ENCODE measurements around the gene REEP6.

The REEP6 gene

DNA sequence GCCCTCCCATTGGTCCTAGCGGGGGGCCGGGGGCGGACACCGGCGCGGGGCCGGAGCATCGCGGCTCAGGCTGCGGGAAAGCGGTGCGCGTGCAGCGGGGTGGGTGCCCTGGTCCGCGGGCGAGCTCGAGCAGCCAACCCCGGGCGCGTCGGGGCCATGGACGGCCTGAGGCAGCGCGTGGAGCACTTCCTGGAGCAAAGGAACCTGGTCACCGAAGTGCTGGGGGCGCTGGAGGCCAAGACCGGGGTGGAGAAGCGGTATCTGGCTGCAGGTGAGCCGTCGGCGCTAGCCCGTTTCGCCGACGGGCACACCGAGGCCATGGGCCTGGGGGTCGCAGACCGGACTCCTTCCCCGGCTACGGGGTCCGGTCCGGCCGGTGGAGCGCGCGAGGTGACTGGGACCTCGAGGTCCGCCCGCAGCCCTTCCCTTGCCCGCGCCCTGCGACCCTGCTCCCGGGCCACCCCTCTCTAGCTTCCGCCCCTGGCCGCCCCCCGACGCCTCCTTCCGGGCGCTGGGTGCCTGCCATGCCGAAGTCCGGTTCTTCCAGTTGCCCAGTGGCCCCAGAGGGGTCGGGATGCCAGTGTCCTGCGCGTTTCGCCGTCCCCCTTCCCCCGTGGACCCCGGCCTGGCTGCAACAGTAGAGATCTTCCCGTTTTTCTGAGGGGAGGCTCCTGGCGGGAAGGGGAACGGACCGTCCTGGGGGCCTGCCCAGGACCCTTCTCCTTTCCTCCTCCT lies at the start of gene REEP6:
Gene REEP6 (plus strand): TSS at position 68 of the 735 bp plus-strand sequence. CDS start 89 bp downstream, at position 157.
- H3K36me3 Mint-ChIP-seq (ENCODE audit: low read depth), result no peaks in the 10 kb centered on the region
- DNase-seq (no peak), ATAC-seq (no peak)
- H3K4me1 Mint-ChIP-seq, result peaks cover 12% of the 10 kb centered on the region
- peak within 1 kb of the TSS; percentile 84 for H3K4me3 Mint-ChIP-seq
- no peaks in the 10 kb centered on the region for H3K9me3 Mint-ChIP-seq
- peaks cover 6% of the 10 kb centered on the region for H3K27me3 Mint-ChIP-seq
- H3K27ac Mint-ChIP-seq, result peak within 1 kb of the TSS; percentile 94

DNA sequence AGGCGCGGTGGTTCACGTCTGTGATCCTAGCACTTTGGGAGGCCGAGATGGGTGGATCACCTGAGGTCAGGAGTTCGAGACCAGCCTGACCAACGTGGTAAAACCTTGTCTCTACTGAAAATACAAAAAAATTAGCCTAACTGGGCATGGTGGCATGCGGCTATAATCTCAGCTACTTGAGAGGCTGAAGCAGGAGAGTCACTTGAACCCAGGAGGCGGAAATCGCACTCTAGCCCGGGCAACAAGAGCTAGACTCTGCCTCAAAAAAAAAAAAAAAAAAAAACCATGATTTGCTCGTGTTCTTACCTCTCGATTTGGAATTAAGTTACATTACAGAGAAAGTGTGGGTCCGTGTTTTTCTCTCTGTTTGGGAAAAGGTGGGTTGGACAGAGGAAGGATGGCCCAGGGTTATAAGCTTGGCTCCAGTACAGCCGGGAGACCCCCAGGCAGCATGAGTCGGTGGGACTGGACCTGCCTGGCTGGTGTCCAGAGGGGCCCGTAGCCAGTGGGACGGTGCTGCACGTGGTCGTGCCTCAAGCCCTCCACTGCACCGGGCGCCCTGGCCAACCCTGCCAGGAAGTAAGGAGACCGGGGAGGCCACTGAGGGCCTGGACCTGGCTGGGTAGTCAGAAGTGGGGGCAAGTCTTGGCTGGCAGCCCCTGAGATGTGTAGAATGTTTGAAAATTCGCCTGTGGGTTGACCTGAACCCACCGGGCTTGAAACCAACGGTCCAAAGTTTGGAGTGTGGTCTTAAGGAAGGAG lies 49.1 kb upstream of the REEP6 start:
- H3K36me3 Mint-ChIP-seq (ENCODE audit: low read depth), result peaks cover 44% of the 10 kb centered on the region
- H3K27ac Mint-ChIP-seq, result peak overlapping the region; percentile 65
- ATAC-seq, result no peak
- peaks cover 3% of the 10 kb centered on the region for H3K27me3 Mint-ChIP-seq
- peaks cover 47% of the 10 kb centered on the region for H3K4me1 Mint-ChIP-seq
- peak overlapping the region; percentile 94 for H3K4me3 Mint-ChIP-seq
- no peak for DNase-seq
- no peaks in the 10 kb centered on the region for H3K9me3 Mint-ChIP-seq

DNA sequence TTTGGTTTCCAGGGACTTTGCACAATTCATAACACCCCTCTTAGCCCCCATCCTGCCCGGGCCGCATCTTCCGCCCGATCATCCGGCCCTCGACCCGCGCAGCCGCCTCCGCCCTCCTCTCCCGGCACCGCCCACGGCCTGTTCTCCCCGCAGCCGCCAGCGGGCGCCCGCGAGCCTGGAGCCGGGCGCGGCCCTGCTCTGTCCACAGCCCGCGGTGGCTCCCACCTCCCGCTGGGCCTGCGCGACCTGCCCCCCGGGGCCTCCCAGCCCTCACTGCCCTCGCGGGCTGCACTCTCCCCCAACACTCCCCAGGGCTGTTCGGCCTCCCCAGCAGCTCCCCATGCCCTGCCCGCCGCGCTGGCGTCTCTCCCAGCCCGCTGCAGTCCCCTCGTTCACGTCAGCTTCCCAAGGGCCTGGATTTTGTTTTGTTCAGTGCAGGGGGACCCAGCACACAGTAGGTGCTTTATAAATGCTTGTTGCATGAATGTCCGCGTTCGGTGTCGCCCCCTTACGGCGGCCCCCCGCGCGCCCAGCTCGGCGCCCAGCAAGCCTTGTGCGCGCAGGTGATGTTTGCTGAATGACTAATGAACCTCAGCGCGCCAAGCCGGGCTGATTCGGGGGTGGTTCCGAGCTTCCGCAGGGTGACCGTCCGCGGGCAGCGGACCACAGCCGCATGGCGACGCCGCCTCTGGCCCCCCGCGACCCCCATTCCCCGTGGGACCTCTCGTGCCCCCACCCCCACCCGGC lies 45.6 kb upstream of the REEP6 start:
- ATAC-seq (peak; percentile 75), DNase-seq (peak; percentile 87)
- Mint-ChIP-seq H3K36me3 (ENCODE audit: low read depth) (peaks cover 26% of the 10 kb centered on the region), H3K27me3 (peaks cover 28% of the 10 kb centered on the region), H3K9me3 (no peaks in the 10 kb centered on the region), H3K4me3 (peak overlapping the region; percentile 58), H3K4me1 (peaks cover 25% of the 10 kb centered on the region), H3K27ac (no peak overlapping the region)

DNA sequence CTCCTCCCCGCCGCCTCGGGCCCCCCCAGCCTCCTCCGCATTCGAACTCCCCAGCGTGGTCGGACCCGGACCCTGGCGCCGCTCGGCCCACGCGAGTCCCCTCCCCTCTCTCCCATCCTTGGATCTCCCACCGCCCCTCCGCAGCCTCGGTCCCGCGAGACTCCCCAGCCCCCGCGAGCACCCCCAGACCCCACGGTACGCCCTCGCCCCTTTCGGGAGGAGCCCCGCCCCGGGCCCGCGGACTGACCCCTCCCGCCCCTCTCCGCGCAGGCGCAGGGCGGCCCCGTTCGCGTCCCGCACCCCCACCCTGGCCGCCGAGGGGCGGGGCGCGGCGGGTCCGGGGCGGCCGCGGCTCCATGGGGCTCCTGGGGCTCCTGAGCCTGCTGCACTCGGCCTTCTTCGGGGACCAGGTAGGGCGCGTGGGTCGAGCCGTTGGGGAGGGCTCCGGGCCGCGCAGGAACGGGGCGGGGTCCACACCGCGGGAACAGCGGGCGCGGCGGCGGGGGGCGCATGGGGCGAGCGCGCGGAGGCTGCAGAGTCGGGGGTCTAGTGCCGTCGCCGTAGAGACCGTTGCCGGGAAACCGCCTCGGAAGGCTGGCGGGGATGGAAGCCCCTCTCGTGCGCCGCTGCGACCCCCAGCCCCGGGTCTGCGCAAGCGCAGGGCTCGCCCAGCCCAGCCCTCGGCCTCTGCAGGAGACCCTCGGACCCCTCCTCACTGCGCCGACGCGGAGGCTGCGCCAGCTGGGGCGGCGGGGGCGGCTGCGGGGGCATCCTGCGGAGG lies 44.9 kb upstream of the REEP6 start:
- H3K27me3 Mint-ChIP-seq, result peaks cover 36% of the 10 kb centered on the region

DNA sequence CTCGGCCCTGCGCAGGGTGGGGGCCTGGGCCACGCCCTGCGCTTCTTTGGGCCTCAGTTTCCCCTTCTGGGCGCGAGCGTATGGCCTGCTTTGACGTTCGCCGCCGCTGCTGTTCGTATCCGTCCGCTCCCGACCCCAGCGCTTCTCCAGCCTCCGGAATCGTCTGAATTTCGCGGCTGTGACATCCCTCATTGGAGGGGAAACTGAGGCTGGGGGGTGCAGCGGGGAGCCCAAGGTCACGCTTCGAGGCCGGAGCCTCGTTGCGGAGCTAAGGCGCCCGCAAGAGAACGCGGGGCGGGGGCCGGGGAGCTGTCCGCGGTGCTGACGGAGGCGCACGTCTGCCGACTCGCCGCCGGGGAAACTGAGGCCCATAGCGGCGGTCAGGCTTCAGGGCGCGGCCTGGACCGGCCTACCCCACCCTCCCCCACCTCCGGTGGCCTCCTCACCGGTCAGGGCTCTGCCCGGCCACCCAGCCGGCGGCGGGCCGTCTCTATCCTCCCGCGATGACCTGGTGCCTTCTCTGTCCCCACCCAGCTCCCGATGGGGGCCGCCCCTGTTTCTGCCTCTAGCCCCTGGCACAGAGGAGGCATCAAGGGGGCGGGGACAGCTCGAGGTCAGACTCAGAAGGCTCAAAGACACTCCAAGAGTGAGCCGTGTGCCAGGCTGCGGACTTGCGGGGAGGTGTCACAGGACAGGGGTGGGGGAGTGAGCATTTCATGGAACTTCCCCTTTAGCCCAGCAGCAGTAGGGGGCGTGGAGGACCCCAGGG lies 44.1 kb upstream of the REEP6 start:
- Mint-ChIP-seq H3K4me3 (no peak overlapping the region), H3K4me1 (peaks cover 13% of the 10 kb centered on the region), H3K27ac (no peak overlapping the region), H3K27me3 (peaks cover 38% of the 10 kb centered on the region), H3K9me3 (no peaks in the 10 kb centered on the region), H3K36me3 (ENCODE audit: low read depth) (peaks cover 10% of the 10 kb centered on the region)
- DNase-seq, result no peak
- no peak for ATAC-seq

More for the DNA sequence above, 44.9 kb upstream of the REEP6 start:
- H3K36me3 Mint-ChIP-seq (ENCODE audit: low read depth), result peaks cover 18% of the 10 kb centered on the region
- no peak for DNase-seq
- H3K4me3 Mint-ChIP-seq, result no peak overlapping the region
- H3K27ac Mint-ChIP-seq, result no peak overlapping the region
- H3K9me3 Mint-ChIP-seq, result no peaks in the 10 kb centered on the region
- no peak for ATAC-seq
- H3K4me1 Mint-ChIP-seq, result peaks cover 20% of the 10 kb centered on the region

DNA sequence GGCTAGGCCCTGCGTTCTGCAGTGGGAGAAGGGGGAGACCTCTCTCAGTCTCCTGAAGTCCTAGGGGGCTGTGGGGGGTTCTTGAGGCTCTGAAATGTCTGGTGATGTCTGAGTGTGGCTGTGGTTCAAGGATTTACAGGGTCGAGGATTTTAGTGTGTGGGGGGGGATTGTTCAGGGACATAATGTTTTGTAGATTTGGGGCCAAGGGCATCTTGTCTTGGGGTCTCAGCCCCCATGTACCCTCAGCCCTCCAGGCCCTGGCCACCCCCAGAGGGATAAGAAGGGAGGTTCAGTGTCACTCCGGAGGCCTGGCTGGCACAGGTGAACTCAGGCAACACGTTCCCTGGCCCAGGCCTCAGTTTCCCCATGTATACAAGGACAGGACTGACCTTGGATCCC lies 43.5 kb upstream of the REEP6 start:
- H3K27me3 Mint-ChIP-seq, result peaks cover 41% of the 10 kb centered on the region
- DNase-seq (no peak), ATAC-seq (no peak)
- no peaks in the 10 kb centered on the region for H3K9me3 Mint-ChIP-seq
- H3K27ac Mint-ChIP-seq, result no peak overlapping the region
- H3K4me3 Mint-ChIP-seq, result no peak overlapping the region
- peaks cover 4% of the 10 kb centered on the region for H3K36me3 Mint-ChIP-seq (ENCODE audit: low read depth)
- peaks cover 10% of the 10 kb centered on the region for H3K4me1 Mint-ChIP-seq

DNA sequence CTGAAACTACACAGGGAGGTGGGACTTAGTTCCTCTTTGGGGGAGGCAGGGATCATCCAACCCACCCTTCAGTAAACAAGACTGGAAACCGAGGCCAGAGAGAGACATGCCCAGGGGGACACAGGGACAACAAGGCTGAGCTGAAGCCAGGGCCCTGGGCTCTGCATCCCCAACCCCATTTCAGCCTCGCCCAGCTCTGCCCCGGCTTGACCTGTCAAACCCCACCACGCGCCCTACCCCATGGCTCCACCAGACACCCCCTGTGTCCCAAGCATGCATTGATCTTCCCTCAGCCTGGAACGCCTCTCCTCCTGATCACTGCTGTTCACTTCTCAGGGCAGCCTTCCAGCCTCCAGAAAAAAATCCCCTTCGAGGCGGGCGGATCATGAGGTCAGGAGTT lies 43.0 kb upstream of the REEP6 start:
- DNase-seq, result no peak
- no peaks in the 10 kb centered on the region for H3K9me3 Mint-ChIP-seq
- H3K36me3 Mint-ChIP-seq (ENCODE audit: low read depth), result no peaks in the 10 kb centered on the region
- no peak overlapping the region for H3K4me3 Mint-ChIP-seq
- no peak overlapping the region for H3K27ac Mint-ChIP-seq
- ATAC-seq, result no peak
- H3K27me3 Mint-ChIP-seq, result peaks cover 44% of the 10 kb centered on the region
- peaks cover 10% of the 10 kb centered on the region for H3K4me1 Mint-ChIP-seq

DNA sequence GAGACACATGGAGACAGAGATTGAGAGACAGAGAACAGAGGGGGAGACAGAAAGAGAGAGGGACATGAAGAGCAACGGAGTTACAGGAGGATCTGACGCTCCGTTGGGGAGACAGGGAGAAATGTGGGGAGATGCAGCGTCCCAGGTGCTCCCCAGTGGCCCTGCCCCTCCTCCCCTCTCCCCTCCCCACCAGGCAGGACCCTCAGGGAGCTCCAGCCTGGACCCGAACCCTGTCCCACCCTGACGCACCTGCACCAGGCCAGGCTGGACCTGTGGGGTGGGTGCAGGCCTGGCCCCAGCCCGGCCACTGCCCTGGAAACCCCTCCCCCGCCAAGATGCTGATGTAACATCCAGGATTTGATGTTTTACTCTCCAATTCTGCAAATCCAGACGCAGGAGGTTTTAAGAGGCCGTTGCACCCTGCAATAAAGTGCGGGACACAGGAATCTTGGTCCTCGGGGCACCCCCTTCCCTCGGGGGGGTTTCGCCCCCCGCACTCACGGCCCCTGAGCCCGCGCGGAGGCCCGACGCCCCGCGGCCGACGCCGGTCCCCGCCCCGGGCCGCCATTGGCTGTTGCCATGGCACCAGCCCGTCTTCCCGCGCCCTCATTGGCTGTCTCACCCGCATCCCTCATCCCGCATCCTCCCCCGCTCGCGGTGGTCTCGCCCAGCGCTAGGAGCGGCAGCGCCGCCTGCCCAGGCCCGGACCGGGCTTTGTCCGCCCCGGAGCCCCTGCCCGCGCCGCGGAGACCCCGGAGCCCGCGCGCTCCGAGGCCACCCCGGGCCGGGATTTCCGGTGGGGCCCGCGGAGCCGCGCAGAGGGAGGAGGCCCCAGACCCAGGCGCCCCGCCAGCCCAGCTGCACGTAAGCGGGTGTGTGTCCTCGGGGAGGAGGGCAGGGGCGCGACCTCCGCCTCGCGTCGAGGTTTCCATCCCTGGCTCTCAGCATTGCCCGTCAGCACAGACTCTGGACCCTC lies 41.2 kb upstream of the REEP6 start, which contains the start of gene APC2:
Gene APC2 (plus strand): TSS at position 655 of the 976 bp plus-strand sequence. CDS start 2,881 bp downstream, outside the sequence.
- DNase-seq (peak; percentile 38), ATAC-seq (no peak)
- H3K27ac Mint-ChIP-seq, result no peak within 1 kb of the TSS
- H3K4me1 Mint-ChIP-seq, result peaks cover 12% of the 10 kb centered on the region
- H3K4me3 Mint-ChIP-seq, result peak within 1 kb of the TSS; percentile 22
- H3K36me3 Mint-ChIP-seq (ENCODE audit: low read depth), result no peaks in the 10 kb centered on the region
- H3K27me3 Mint-ChIP-seq, result peaks cover 56% of the 10 kb centered on the region
- H3K9me3 Mint-ChIP-seq, result no peaks in the 10 kb centered on the region

DNA sequence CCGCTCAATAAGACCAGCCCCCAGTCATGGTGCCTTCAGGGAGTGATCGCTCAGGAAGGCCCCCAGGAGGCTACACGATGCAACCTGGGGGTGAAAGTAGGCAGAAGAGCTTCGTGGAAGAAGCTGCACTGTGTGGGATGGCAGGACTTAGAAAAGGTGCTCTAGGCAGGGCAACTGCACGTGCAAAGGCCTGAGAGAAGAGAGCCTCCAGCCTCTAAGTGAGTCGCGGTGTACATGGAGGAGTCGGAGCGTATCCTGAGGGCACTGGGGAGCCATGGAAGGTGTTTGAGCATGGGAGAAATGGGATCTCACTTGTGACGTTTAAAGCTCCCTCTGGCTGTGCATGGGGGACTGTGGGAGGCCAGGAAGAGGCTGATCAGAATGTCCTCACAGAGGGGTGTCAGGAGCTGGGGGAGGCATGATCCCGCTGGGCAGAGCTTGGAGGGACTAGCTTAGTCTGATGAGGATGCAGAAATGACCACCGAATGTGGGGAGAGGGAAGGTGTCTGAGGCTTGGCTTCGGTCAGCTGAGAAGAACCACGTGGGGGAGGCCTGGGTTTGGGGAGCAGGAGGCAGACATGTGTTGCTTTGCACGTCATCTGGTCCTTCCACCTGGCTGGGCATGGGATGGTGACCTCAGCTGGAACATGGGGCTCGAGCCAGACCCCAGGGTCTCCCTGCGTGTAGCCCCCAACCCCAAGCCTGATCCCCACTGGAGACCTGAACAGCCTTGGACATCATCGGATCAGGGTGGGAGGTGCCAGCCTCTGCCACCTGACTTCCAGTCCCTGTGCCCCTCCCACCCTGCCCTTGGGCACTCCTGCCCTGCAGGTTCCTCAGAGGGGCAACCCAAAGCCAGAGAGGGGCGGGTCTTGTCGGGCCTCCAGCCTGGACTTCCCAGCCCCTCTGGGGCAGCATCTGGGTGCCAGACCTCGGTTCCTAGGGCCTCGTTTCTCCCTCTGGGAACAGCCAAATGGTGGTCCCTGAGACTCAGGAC lies 39.9 kb upstream of the REEP6 start:
- H3K9me3 Mint-ChIP-seq, result no peaks in the 10 kb centered on the region
- H3K4me1 Mint-ChIP-seq, result peaks cover 13% of the 10 kb centered on the region
- H3K27ac Mint-ChIP-seq, result no peak overlapping the region
- peaks cover 65% of the 10 kb centered on the region for H3K27me3 Mint-ChIP-seq
- no peaks in the 10 kb centered on the region for H3K36me3 Mint-ChIP-seq (ENCODE audit: low read depth)
- ATAC-seq (no peak), DNase-seq (no peak)
- no peak overlapping the region for H3K4me3 Mint-ChIP-seq

DNA sequence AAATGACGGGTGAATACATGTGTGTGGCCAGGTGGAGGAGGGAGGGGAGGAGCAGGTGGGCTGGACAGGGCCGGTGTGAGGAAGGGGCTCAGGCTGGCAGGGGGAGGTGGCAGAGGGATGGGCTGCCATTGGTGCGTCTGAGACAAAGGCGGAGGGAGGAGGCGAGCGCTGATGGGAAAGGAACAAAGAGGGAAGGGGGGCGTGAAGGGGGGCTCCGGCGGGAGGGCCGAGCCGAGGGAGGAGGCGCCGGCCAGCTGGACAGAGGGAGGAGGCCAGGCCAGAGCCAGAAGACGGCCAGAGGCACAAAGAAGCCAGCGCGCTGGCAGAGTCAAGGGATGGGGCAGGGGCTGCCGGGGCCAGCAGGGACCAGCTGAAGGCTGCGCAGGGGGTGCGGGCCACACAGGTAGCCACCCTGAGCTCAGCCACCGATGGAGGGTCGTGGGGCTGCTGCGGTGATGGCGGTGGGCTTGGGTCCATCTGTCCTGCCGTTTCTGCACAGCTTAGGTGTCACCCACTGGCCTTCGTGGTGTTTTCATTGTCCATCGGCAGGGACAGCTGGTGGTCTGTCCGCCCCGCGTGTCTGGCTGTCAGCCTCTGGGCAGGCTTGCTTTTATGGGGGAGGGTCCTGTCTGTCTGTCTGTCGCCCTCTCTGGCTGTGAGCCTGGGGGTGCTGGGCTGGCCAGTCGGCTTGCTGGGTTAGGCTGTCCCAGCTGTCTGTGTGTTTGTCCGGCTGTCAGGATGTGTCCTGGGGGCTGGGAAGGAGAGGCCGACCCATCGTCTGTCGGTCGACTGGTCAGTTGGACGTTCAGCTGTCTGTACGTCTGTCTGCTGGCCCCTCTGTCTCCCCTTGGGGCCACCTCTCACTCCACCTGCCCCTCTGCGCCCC lies 38.8 kb upstream of the REEP6 start:
- Mint-ChIP-seq H3K27me3 (peaks cover 62% of the 10 kb centered on the region), H3K36me3 (ENCODE audit: low read depth) (no peaks in the 10 kb centered on the region), H3K4me3 (no peak overlapping the region), H3K27ac (no peak overlapping the region), H3K9me3 (no peaks in the 10 kb centered on the region), H3K4me1 (peaks cover 13% of the 10 kb centered on the region)
- no peak for ATAC-seq
- no peak for DNase-seq
